Neural progenitor cell (in vitro differentiated cells): ENCODE data around the gene EIPR1.

Experiments
- CTCF ChIP-seq: fragments of 200-600 bp; sonication (generic); IDR thresholded peaks from 2 replicates; pipeline ENCODE4 v1.5.1; 2017; ENCODE audit warnings: antibody characterized with exemption, mild to moderate bottlenecking
- EZH2 ChIP-seq: fragments of 200-600 bp; sonication (generic); IDR thresholded peaks from 2 replicates; pipeline ENCODE4 v1.6.1; 2017; ENCODE audit warnings: antibody characterized with exemption, mild to moderate bottlenecking, moderate library complexity
- EZH2phosphoT487 ChIP-seq: fragments of 200-600 bp; sonication (generic); IDR thresholded peaks from 2 replicates; pipeline ENCODE4 v1.6.1; 2017; ENCODE audit warnings: antibody characterized with exemption

GRCh38 chr2:3338340-3338739, 39.3 kb downstream of the EIPR1 start:
- TF ChIP-seq CTCF (no peak), EZH2 (no peak), EZH2phosphoT487 (no peak)
